ENCODE results near the gene IL2RA.

IL2RA gene

DNA sequence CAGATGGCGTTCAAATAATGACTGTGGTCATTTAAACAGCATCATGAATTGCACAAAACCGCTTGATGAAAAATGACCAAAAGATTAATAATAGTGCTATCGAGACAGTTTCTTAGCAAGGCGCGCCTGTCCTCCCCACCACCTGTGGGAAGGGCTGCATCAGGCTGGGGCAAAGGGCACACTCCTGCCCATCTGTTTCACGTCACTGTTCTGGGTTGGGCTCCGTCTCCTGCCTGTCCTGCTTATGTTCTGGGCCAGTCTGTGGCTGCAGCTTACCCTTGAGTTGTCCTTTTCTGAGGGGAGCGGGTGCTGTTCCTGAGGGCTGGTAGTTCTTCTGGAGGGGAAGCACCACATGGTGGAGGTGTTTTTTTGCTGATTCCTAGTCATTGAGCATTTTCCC, 40.0 kb upstream of the IL2RA start:
- TF ChIP-seq, protein P1, sequence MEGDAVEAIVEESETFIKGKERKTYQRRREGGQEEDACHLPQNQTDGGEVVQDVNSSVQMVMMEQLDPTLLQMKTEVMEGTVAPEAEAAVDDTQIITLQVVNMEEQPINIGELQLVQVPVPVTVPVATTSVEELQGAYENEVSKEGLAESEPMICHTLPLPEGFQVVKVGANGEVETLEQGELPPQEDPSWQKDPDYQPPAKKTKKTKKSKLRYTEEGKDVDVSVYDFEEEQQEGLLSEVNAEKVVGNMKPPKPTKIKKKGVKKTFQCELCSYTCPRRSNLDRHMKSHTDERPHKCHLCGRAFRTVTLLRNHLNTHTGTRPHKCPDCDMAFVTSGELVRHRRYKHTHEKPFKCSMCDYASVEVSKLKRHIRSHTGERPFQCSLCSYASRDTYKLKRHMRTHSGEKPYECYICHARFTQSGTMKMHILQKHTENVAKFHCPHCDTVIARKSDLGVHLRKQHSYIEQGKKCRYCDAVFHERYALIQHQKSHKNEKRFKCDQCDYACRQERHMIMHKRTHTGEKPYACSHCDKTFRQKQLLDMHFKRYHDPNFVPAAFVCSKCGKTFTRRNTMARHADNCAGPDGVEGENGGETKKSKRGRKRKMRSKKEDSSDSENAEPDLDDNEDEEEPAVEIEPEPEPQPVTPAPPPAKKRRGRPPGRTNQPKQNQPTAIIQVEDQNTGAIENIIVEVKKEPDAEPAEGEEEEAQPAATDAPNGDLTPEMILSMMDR (IDR thresholded peaks at IDR 0.05; ENCODE audit: insufficient read depth, missing control alignments) = no peak
- DNase-seq (ENCODE audit: insufficient read length, low spot score) (no peak), FAIRE-seq (no peak)

DNA sequence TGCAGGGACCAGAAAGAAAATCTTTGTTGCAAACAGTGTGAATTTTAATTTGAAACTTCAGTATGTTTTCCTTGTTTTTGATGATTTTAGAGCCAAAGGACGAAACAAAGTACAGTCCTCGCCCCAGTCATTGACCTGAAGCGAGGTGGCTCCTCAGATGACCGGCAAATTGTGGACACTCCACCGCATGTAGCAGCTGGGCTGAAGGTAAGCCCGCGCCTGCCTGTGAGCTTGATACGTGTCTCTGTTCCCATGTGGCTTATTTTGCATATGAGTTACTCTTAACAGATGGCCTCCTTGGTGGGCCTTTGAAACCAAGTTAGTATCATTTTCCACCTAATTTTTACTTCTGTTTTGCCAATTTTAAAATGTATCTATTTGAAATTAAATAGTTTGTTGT, 39.0 kb upstream of the IL2RA start:
- FAIRE-seq (no peak), DNase-seq (ENCODE audit: insufficient read length, low spot score) (no peak)
- TF ChIP-seq, protein P1 (IDR thresholded peaks at IDR 0.05; ENCODE audit: insufficient read depth, missing control alignments) = no peak

DNA sequence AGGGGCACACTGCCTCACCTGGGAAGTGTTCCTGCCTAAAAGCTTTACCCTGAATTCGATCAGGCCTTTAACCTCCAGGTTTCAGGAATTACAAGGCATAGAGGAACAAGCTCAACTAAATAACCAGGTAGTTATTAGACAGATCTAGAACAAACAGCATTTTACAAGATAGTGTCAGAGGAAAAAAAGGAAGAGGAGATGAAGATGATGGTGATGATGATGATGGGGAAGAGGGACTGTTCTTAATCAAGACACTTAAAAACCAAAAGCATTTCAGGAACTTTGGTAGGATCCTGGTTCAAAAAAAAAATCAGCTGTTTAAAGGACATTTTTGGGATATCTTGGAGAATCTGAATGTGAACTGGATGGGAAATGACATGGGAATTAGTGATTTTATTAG, 38.2 kb upstream of the IL2RA start:
- TF ChIP-seq, protein P1 (IDR thresholded peaks at IDR 0.05; ENCODE audit: insufficient read depth, missing control alignments) = no peak
- FAIRE-seq (no peak), DNase-seq (ENCODE audit: insufficient read length, low spot score) (no peak)

DNA sequence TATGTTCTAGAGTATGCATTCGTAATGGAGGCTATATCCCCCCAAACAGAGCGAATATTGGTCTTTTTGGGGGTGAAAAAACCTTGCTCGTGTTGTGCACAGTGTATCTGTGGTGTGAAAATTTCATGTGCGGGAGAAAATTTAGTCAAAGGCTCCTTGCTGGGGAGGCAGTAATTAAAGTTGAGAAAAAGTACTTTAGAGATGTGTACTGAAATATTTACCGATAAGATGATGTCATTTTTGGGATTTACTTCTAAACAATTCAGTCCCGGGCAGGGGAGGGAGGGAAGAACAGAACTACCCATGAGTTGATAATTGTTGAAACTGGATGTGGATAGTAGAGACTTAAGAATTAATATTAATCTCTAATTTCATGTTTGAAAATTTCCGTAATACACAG, 36.0 kb upstream of the IL2RA start:
- TF ChIP-seq, protein P1 (IDR thresholded peaks at IDR 0.05; ENCODE audit: insufficient read depth, missing control alignments) = no peak
- no peak for DNase-seq (ENCODE audit: insufficient read length, low spot score)
- FAIRE-seq = no peak

DNA sequence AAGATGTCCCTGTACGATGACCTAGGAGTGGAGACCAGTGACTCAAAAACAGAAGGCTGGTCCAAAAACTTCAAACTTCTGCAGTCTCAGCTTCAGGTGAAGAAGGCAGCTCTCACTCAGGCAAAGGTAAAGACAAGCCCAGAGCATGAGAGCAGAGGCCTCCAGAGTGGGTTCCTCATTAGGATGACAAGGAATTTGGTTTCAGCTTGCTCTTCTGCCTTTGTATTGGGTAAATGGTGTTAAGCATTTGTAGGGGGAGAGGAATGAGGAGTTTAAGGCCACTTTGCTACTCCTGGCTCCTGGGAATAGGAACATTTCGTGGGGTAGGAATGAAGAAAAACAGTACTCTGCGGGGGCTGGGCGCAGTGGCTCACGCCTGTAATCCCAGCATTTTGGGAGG, 34.9 kb upstream of the IL2RA start:
- TF ChIP-seq, protein P1 (IDR thresholded peaks at IDR 0.05; ENCODE audit: insufficient read depth, missing control alignments) = no peak
- FAIRE-seq = no peak
- DNase-seq (ENCODE audit: insufficient read length, low spot score) = no peak

DNA sequence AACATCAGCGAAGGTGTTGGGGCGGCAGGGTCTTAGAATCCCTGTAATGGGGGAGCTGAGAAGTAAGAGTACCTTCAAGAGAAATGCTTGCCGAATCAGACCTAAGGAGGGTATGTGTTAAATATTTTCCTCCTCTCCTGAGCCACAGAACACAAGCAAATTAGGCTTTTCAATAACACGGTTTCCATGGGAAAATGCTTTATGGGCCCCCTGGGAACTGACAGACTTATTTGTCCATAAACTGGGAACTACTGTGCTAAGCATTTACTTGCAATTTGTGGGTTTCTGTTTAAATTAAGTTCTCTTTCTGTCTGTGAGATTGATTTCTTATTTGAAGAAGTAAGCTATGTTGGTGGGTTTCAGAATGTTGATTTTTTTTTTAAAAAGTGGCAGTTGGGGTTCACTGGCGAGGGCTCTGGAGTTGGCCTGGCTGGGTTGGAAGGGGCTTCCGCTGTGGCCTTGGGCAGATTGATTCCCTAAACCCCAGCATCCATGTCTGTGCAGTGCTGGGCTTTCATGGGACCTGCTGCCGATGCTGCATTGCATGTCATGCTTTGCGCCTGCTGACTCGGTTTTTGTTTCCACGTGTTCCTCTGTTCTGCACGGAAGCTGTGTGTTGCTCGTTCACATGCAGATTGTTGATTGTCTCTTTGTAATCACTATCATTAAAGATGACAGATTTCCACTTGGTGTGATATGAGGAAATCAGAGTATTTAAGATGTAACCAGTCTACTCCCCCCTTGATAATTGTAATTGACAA, 33.8 kb upstream of the IL2RA start:
- no peak for DNase-seq (ENCODE audit: insufficient read length, low spot score)
- TF ChIP-seq, protein P1 (IDR thresholded peaks at IDR 0.05; ENCODE audit: insufficient read depth, missing control alignments) = no peak
- FAIRE-seq = no peak

DNA sequence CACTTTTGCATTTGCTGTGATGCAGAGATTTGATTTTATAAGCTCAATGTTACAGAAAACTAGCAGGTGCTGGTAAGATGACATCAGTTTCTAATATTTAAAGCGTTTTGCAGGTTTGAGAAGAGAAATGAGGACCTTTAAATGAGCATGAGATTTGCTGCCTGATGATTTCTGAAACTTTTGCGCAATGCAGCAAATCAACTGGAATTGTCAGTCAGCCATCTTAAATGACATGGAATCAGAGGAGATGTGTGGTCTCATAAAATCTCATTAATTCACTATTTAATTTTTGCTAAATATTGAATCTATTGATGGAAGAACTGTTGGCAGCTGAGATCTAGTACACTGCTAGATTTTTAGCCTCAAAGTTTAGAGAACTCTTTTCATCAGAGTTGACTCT, 30.6 kb upstream of the IL2RA start:
- DNase-seq (ENCODE audit: insufficient read length, low spot score) = no peak

More for the DNA sequence above, 30.6 kb upstream of the IL2RA start:
- TF ChIP-seq, protein P1 (IDR thresholded peaks at IDR 0.05; ENCODE audit: insufficient read depth, missing control alignments) = no peak
- FAIRE-seq = no peak
